ENCODE measurements around the gene VGLL4.

DNA sequence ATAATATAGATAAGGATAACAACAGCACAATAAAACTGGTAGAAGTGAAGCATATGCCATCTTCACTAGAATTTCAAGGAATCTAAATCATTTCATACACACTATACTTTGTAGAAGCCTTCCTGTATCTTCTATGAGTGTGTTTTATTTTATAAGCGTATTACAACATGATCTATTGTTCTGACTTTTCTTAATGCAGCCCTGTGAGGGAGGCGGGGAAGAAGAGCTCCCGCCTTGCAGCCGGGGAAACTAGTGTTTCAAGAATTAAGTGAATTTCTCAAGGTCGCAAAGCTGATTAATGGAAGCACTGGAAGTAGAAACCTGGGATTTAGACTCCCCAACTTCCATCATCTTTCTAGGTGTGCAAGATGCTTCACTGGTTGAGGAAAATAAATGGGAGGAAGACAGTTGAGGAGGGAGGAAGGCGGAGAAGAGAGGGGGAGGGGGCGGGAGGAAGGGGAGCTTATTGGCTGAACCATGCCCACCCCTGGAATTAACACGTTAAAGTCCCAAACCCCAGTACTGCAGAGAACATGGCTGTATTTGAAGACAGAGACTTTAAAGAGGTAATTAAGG is 32.9 kb downstream of the VGLL4 start:
- TF ChIP-seq, protein P1, sequence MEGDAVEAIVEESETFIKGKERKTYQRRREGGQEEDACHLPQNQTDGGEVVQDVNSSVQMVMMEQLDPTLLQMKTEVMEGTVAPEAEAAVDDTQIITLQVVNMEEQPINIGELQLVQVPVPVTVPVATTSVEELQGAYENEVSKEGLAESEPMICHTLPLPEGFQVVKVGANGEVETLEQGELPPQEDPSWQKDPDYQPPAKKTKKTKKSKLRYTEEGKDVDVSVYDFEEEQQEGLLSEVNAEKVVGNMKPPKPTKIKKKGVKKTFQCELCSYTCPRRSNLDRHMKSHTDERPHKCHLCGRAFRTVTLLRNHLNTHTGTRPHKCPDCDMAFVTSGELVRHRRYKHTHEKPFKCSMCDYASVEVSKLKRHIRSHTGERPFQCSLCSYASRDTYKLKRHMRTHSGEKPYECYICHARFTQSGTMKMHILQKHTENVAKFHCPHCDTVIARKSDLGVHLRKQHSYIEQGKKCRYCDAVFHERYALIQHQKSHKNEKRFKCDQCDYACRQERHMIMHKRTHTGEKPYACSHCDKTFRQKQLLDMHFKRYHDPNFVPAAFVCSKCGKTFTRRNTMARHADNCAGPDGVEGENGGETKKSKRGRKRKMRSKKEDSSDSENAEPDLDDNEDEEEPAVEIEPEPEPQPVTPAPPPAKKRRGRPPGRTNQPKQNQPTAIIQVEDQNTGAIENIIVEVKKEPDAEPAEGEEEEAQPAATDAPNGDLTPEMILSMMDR (conservative IDR thresholded peaks at IDR 0.05; ENCODE audit: low read length): no peak
- TF ChIP-seq EZH2phosphoT487 (IDR thresholded peaks at IDR 0.05; ENCODE audit: borderline replicate concordance): no peak

All from Loucy (cell line).